ENCODE measurements around the gene CHD2. TPM values are rescaled to one million over a fixed set of nuclear protein-coding genes. Genes with fewer than 3 reads are reported as not detected.

CHD2 gene
- total and polyA plus RNA-seq, 4 donors, result 39.4 to 547 (median 76.3) TPM

GRCh38 chr15:92958105-92958504, 58.0 kb downstream of the CHD2 start:
- H3K9me3 ChIP-seq (ENCODE audit: control insufficient read depth in 4 of 4, insufficient read depth in 3 of 4, low read length in 3 of 4), result peaks cover 0 to 5% (median under 1%) of the 10 kb centered on the region in 4 donors
- WGBS, 2 donors, result 74 to 76% methylated on average over 8 of the region's 8 CpGs
- TF ChIP-seq, protein P1, sequence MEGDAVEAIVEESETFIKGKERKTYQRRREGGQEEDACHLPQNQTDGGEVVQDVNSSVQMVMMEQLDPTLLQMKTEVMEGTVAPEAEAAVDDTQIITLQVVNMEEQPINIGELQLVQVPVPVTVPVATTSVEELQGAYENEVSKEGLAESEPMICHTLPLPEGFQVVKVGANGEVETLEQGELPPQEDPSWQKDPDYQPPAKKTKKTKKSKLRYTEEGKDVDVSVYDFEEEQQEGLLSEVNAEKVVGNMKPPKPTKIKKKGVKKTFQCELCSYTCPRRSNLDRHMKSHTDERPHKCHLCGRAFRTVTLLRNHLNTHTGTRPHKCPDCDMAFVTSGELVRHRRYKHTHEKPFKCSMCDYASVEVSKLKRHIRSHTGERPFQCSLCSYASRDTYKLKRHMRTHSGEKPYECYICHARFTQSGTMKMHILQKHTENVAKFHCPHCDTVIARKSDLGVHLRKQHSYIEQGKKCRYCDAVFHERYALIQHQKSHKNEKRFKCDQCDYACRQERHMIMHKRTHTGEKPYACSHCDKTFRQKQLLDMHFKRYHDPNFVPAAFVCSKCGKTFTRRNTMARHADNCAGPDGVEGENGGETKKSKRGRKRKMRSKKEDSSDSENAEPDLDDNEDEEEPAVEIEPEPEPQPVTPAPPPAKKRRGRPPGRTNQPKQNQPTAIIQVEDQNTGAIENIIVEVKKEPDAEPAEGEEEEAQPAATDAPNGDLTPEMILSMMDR (IDR thresholded peaks at IDR 0.05; ENCODE audit: control extremely low read depth, extremely low read depth), result no peak
- no peak overlapping the region for H3K4me3 ChIP-seq
- peaks cover 14 to 70% (median 45%) of the 10 kb centered on the region in 4 donors for H3K36me3 ChIP-seq (ENCODE audit: control insufficient read depth in 4 of 4, insufficient read depth in 4 of 4, low read length in 4 of 4)
- DNase-seq (no peak), ATAC-seq (ENCODE audit: insufficient read depth, low FRiP score) (no peak)
- no peaks in the 10 kb centered on the region for H3K27me3 ChIP-seq (ENCODE audit: control insufficient read depth in 3 of 3, insufficient read depth in 3 of 3, low read length in 2 of 3)
- peak overlapping the region in 1 of 2 donors; percentile 60 for H3K27ac ChIP-seq (ENCODE audit: low read depth in 1 of 2, low read length in 1 of 2)
- H3K4me1 ChIP-seq (ENCODE audit: control insufficient read depth in 5 of 5, insufficient read depth in 5 of 5, low read length in 5 of 5), result peaks cover 0 to 5% (median 0%) of the 10 kb centered on the region in 5 donors
- no peak overlapping the region for H3K9ac ChIP-seq (ENCODE audit: insufficient read depth in 1 of 2, low read length in 2 of 2)

DNA sequence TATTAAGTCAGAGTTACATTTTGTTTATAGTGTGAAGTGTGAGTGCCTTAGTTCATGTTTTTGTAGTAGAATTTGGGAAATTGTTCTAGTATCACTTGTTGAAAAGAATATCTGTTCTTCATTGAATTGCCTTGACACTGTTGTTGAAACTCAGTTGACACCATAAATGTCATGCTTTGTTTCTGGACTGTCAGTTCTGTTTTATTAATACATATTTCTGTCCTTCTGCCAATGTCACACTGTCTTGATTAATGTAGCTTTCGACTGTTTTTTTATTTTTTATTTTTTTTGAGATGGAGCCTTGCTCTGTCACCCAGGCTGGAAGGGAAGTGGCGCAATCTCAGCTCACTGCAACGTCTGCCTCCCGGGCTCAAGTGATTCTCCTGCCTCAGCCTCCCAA, 59.1 kb downstream of the CHD2 start:
- ATAC-seq (ENCODE audit: insufficient read depth, low FRiP score) (no peak), DNase-seq (no peak)
- WGBS, 2 donors, result 57 to 70% methylated on average over 4 of the region's 4 CpGs
- H3K4me3 ChIP-seq, result no peak overlapping the region
- TF ChIP-seq, protein P1 (IDR thresholded peaks at IDR 0.05; ENCODE audit: control extremely low read depth, extremely low read depth), result no peak
- H3K9ac ChIP-seq (ENCODE audit: insufficient read depth in 1 of 2, low read length in 2 of 2), result no peak overlapping the region
- H3K27me3 ChIP-seq (ENCODE audit: control insufficient read depth in 3 of 3, insufficient read depth in 3 of 3, low read length in 2 of 3), result no peaks in the 10 kb centered on the region
- peaks cover 0 to 5% (median 0%) of the 10 kb centered on the region in 5 donors for H3K4me1 ChIP-seq (ENCODE audit: control insufficient read depth in 5 of 5, insufficient read depth in 5 of 5, low read length in 5 of 5)
- H3K9me3 ChIP-seq (ENCODE audit: control insufficient read depth in 4 of 4, insufficient read depth in 3 of 4, low read length in 3 of 4), result peaks cover 0 to 5% (median under 1%) of the 10 kb centered on the region in 4 donors
- H3K27ac ChIP-seq (ENCODE audit: low read depth in 1 of 2, low read length in 1 of 2), result no peak overlapping the region
- peaks cover 14 to 69% (median 44%) of the 10 kb centered on the region in 4 donors for H3K36me3 ChIP-seq (ENCODE audit: control insufficient read depth in 4 of 4, insufficient read depth in 4 of 4, low read length in 4 of 4)

DNA sequence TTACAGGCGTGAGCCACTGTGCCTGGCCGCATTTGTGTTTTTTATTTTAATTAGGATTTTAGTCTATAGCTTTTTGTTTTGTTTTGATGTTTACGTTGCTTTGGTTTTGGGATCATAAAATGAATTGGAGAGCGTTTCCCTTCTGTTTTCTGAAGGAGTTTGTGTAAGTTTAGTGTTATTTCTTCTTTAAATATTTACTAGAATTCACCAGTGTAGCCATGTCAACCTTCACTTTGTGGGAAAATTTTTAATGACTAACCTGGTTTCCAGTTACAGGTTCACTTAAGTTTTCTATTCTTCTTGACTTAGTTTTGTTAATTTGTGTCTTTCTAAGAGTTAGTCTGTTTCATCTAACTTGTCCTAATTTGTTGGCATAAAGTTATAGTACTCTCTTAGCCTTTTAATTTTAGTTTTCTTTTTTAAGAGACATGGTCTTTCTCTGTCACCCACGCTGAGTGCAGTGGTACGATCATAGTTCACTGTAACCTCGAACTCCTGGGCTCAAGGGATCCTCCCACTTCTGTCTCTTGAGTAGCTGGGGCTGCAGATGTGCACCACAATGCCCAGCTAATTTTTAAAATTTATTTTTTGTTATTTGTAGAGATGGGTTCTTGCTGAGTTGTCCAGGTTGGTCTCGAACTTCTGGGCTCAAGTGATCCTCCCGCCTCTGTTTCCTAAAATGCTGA, 61.0 kb downstream of the CHD2 start:
- H3K9me3 ChIP-seq (ENCODE audit: control insufficient read depth in 4 of 4, insufficient read depth in 3 of 4, low read length in 3 of 4), result peaks cover 0 to 5% (median under 1%) of the 10 kb centered on the region in 4 donors
- no peak overlapping the region for H3K27ac ChIP-seq (ENCODE audit: low read depth in 1 of 2, low read length in 1 of 2)
- ATAC-seq (ENCODE audit: insufficient read depth, low FRiP score) (no peak), DNase-seq (no peak)
- H3K9ac ChIP-seq (ENCODE audit: insufficient read depth in 1 of 2, low read length in 2 of 2), result no peak overlapping the region
- no peaks in the 10 kb centered on the region for H3K27me3 ChIP-seq (ENCODE audit: control insufficient read depth in 3 of 3, insufficient read depth in 3 of 3, low read length in 2 of 3)
- peaks cover 10 to 55% (median 35%) of the 10 kb centered on the region in 4 donors for H3K36me3 ChIP-seq (ENCODE audit: control insufficient read depth in 4 of 4, insufficient read depth in 4 of 4, low read length in 4 of 4)
- peaks cover 0 to 5% (median 0%) of the 10 kb centered on the region in 5 donors for H3K4me1 ChIP-seq (ENCODE audit: control insufficient read depth in 5 of 5, insufficient read depth in 5 of 5, low read length in 5 of 5)
- 96 to 98% methylated on average over 9 of the region's 9 CpGs for WGBS, 2 donors
- TF ChIP-seq, protein P1 (IDR thresholded peaks at IDR 0.05; ENCODE audit: control extremely low read depth, extremely low read depth), result no peak
- no peak overlapping the region for H3K4me3 ChIP-seq
